ENCODE results near the gene MEF2D. TPM values are rescaled to one million over a fixed set of nuclear protein-coding genes. Genes with fewer than 3 reads are reported as not detected.
A peak's percentile ranks its signal among the peaks of the same experiment; 100 is the strongest.

Gene MEF2D
- total RNA-seq, 1 experiment from 2014 or later: 18.7 TPM

DNA sequence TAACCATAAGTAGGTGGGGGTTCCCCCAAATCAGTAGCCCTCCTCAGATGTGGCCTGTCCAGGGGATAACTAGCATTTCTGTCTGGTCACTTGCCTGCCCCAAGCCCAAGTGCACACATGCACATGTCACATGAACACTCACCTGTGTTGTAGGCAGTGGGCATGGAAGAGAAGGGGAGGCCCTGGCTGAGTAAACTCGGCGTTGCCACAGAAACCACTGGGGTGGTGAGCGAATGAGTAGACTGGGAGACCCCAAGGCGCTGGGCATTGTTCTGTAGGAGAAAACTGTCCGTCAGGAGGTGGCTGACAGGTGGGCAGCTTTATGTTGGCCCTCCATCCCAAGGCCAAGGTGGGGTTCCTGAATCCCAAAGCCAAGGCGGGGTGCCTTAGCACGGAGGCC, 25.6 kb downstream of the MEF2D start:
- DNase-seq: no peak
- no peaks in the 10 kb centered on the region for H3K9me3 Mint-ChIP-seq
- H3K36me3 Mint-ChIP-seq (ENCODE audit: insufficient read depth in 1 of 3, low read depth in 3 of 3): peaks cover 8 to 60% (median 55%) of the 10 kb centered on the region in 3 experiments; a peak in 6 of 7 replicates
- no peak overlapping the region for H2BK15ac ChIP-seq (ENCODE audit: low read depth, low read length)
- H3K23ac ChIP-seq (ENCODE audit: insufficient read length, low read depth, low read length): no peak overlapping the region
- H2BK12ac ChIP-seq (ENCODE audit: insufficient read length, low read depth, low read length): no peak overlapping the region
- H3K27me3 ChIP-seq (ENCODE audit: insufficient read depth, low read length): no peaks in the 10 kb centered on the region
- no peak overlapping the region for H3K4me2 ChIP-seq (ENCODE audit: insufficient read depth, insufficient read length, low read length)
- H3K4me3 Mint-ChIP-seq: no peak overlapping the region
- H3K4ac ChIP-seq (ENCODE audit: low read depth, low read length): no peak overlapping the region
- peak overlapping the region in 1 of 3 experiments; percentile 57; a peak in 1 of 7 replicates for H3K27ac Mint-ChIP-seq
- WGBS (ENCODE audit: extremely low coverage, insufficient read length, low lambda C conversion rate): no CpG with 5 or more reads among the region's 7 CpGs
- H3T11ph ChIP-seq (ENCODE audit: low read length): no peak overlapping the region
- H3K79me1 ChIP-seq (ENCODE audit: insufficient read depth, low read depth, low read length, poor library complexity, severe bottlenecking): no peaks in the 10 kb centered on the region
- H2AFZ ChIP-seq (ENCODE audit: low read length): no peak overlapping the region
- no peaks in the 10 kb centered on the region for H4K20me1 ChIP-seq (ENCODE audit: control insufficient read depth, insufficient read depth, insufficient read length)
- H3K18ac ChIP-seq (ENCODE audit: insufficient read length, low read depth, low read length): no peak overlapping the region
- no peaks in the 10 kb centered on the region for H3K79me2 ChIP-seq (ENCODE audit: insufficient read depth, low read length)
- no peak overlapping the region for H4K8ac ChIP-seq (replicated peaks; ENCODE audit: insufficient read length, low read depth, low read length)
- H4K5ac ChIP-seq (ENCODE audit: insufficient read length, low read depth, low read length): no peak overlapping the region
- TF ChIP-seq, protein P1, sequence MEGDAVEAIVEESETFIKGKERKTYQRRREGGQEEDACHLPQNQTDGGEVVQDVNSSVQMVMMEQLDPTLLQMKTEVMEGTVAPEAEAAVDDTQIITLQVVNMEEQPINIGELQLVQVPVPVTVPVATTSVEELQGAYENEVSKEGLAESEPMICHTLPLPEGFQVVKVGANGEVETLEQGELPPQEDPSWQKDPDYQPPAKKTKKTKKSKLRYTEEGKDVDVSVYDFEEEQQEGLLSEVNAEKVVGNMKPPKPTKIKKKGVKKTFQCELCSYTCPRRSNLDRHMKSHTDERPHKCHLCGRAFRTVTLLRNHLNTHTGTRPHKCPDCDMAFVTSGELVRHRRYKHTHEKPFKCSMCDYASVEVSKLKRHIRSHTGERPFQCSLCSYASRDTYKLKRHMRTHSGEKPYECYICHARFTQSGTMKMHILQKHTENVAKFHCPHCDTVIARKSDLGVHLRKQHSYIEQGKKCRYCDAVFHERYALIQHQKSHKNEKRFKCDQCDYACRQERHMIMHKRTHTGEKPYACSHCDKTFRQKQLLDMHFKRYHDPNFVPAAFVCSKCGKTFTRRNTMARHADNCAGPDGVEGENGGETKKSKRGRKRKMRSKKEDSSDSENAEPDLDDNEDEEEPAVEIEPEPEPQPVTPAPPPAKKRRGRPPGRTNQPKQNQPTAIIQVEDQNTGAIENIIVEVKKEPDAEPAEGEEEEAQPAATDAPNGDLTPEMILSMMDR (conservative IDR thresholded peaks at IDR 0.05): no peak
- H3K4me1 ChIP-seq (ENCODE audit: insufficient read depth, low read length): no peaks in the 10 kb centered on the region
- no peak overlapping the region for H2BK120ac ChIP-seq (ENCODE audit: low read depth, low read length, poor library complexity, severe bottlenecking)
- no peak overlapping the region for H2BK5ac ChIP-seq (ENCODE audit: insufficient read length, low read length)
- no peaks in the 10 kb centered on the region for H3K27me3 Mint-ChIP-seq (ENCODE audit: low read depth)
- no peak overlapping the region for H2BK20ac ChIP-seq (ENCODE audit: low read depth, low read length, poor library complexity, severe bottlenecking)
- H3K56ac ChIP-seq (ENCODE audit: insufficient read length, low read depth, low read length): no peak overlapping the region
- no peaks in the 10 kb centered on the region for H3K9me3 ChIP-seq (ENCODE audit: control insufficient read depth, low read depth, low read length)
- H3K23me2 ChIP-seq (ENCODE audit: insufficient read length, low read depth, low read length, poor library complexity, severe bottlenecking): no peaks in the 10 kb centered on the region
- no peak overlapping the region for H3K9ac ChIP-seq (ENCODE audit: extremely low read depth, insufficient read length, low read length)
- H4K91ac ChIP-seq (ENCODE audit: insufficient read length, low read depth, low read length): no peak overlapping the region
- peaks cover 11 to 15% of the 10 kb centered on the region in 2 experiments for H3K4me1 Mint-ChIP-seq
- no peak overlapping the region for H3K14ac ChIP-seq (ENCODE audit: insufficient read depth, low read length)
- no peak overlapping the region for H2AK5ac ChIP-seq (ENCODE audit: insufficient read length, low read length)
- H3K27ac ChIP-seq (ENCODE audit: insufficient read length, low read depth, low read length): no peak overlapping the region
